ENCODE data around the gene HDDC3. TPM values are rescaled to one million over a fixed set of nuclear protein-coding genes. Genes with fewer than 3 reads are reported as not detected.
A peak's percentile ranks its signal among the peaks of the same experiment; 100 is the strongest.

HDDC3 gene
- total and polyA plus RNA-seq, 9 of the 15 experiments (the other 6 are each of a cell fraction or from before 2014, with no cell fraction given): 14.9 to 55.8 (median 36.9) TPM

DNA sequence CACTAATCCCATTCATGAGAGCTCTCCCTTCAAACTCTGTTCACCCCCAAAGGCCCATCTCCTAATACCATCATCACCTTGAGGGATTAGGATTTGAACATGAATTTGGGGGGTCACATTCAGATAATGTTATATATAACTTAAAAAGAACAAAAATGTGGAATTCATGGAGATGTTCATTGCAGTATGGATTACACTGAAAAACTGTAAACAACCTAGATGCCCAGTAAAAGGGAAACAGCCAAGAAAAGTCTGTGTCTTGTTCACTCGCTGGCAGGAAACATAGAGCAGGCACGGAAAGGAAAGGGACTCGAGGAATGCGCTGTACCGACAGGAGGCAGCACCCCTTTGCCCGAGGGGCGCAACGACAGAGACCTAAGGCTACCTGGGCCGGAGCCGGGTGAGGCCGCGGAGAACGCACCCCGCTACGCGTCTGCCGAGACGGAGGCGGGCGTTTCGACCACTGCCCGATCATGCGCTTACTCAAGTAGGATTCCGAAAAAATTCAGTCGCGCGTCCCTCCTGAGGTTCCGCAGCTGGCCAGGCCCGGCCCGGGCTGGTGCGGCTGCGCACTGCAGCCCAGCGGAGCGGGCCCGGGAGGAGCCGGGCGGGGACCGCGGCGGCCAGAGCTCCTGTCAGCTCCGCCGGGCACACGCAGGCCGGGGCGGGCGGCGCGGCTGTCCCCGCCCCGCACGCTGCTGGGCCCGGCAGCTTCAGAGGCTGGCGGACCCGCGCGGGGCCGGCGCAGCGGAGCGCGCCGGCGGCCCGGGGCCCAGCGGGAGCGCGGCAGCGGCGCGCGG lies 30.1 kb downstream of the HDDC3 start (continued):
- TF ChIP-seq, protein P1, sequence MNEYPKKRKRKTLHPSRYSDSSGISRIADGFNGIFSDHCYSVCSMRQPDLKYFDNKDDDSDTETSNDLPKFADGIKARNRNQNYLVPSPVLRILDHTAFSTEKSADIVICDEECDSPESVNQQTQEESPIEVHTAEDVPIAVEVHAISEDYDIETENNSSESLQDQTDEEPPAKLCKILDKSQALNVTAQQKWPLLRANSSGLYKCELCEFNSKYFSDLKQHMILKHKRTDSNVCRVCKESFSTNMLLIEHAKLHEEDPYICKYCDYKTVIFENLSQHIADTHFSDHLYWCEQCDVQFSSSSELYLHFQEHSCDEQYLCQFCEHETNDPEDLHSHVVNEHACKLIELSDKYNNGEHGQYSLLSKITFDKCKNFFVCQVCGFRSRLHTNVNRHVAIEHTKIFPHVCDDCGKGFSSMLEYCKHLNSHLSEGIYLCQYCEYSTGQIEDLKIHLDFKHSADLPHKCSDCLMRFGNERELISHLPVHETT (CRISPR knock-in tag; conservative IDR thresholded peaks at IDR 0.05 in 1 of 2, IDR thresholded peaks at IDR 0.05 in 1 of 2): peak in 1 of 2 experiments; percentile 67; a peak in 2 of 4 replicates
- TF ChIP-seq ZNF766 (CRISPR knock-in tag; conservative IDR thresholded peaks at IDR 0.05) (no peak), ZBED1 (IDR thresholded peaks at IDR 0.05) (no peak), GATAD2A (IDR thresholded peaks at IDR 0.05) (0 out of 2 replicates have a peak, but pooled peaks have one; percentile 29), CHD4 (IDR thresholded peaks at IDR 0.05; ENCODE audit: insufficient read depth, insufficient replicate concordance, low read depth, low read length, poor library complexity, severe bottlenecking) (no peak), ZNF143 (CRISPR knock-in tag; IDR thresholded peaks at IDR 0.05) (no peak), ZNF282 (CRISPR knock-in tag; IDR thresholded peaks at IDR 0.05) (no peak), RAD21 (CRISPR knock-in tag; conservative IDR thresholded peaks at IDR 0.05 in 1 of 2, IDR thresholded peaks at IDR 0.05 in 1 of 2) (peak in 1 of 2 experiments; percentile 45), PHB (CRISPR knock-in tag; IDR thresholded peaks at IDR 0.05) (0 out of 2 replicates have a peak, but pooled peaks have one; percentile 47), GATA2 (CRISPR knock-in tag; IDR thresholded peaks at IDR 0.05) (no peak), ZNF134 (CRISPR knock-in tag; conservative IDR thresholded peaks at IDR 0.05) (no peak), RNF2 (IDR thresholded peaks at IDR 0.05) (no peak)
- TF ChIP-seq, protein P2, sequence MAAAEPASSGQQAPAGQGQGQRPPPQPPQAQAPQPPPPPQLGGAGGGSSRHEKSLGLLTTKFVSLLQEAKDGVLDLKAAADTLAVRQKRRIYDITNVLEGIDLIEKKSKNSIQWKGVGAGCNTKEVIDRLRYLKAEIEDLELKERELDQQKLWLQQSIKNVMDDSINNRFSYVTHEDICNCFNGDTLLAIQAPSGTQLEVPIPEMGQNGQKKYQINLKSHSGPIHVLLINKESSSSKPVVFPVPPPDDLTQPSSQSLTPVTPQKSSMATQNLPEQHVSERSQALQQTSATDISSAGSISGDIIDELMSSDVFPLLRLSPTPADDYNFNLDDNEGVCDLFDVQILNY (CRISPR knock-in tag; IDR thresholded peaks at IDR 0.05): no peak
- TF ChIP-seq, protein P3, sequence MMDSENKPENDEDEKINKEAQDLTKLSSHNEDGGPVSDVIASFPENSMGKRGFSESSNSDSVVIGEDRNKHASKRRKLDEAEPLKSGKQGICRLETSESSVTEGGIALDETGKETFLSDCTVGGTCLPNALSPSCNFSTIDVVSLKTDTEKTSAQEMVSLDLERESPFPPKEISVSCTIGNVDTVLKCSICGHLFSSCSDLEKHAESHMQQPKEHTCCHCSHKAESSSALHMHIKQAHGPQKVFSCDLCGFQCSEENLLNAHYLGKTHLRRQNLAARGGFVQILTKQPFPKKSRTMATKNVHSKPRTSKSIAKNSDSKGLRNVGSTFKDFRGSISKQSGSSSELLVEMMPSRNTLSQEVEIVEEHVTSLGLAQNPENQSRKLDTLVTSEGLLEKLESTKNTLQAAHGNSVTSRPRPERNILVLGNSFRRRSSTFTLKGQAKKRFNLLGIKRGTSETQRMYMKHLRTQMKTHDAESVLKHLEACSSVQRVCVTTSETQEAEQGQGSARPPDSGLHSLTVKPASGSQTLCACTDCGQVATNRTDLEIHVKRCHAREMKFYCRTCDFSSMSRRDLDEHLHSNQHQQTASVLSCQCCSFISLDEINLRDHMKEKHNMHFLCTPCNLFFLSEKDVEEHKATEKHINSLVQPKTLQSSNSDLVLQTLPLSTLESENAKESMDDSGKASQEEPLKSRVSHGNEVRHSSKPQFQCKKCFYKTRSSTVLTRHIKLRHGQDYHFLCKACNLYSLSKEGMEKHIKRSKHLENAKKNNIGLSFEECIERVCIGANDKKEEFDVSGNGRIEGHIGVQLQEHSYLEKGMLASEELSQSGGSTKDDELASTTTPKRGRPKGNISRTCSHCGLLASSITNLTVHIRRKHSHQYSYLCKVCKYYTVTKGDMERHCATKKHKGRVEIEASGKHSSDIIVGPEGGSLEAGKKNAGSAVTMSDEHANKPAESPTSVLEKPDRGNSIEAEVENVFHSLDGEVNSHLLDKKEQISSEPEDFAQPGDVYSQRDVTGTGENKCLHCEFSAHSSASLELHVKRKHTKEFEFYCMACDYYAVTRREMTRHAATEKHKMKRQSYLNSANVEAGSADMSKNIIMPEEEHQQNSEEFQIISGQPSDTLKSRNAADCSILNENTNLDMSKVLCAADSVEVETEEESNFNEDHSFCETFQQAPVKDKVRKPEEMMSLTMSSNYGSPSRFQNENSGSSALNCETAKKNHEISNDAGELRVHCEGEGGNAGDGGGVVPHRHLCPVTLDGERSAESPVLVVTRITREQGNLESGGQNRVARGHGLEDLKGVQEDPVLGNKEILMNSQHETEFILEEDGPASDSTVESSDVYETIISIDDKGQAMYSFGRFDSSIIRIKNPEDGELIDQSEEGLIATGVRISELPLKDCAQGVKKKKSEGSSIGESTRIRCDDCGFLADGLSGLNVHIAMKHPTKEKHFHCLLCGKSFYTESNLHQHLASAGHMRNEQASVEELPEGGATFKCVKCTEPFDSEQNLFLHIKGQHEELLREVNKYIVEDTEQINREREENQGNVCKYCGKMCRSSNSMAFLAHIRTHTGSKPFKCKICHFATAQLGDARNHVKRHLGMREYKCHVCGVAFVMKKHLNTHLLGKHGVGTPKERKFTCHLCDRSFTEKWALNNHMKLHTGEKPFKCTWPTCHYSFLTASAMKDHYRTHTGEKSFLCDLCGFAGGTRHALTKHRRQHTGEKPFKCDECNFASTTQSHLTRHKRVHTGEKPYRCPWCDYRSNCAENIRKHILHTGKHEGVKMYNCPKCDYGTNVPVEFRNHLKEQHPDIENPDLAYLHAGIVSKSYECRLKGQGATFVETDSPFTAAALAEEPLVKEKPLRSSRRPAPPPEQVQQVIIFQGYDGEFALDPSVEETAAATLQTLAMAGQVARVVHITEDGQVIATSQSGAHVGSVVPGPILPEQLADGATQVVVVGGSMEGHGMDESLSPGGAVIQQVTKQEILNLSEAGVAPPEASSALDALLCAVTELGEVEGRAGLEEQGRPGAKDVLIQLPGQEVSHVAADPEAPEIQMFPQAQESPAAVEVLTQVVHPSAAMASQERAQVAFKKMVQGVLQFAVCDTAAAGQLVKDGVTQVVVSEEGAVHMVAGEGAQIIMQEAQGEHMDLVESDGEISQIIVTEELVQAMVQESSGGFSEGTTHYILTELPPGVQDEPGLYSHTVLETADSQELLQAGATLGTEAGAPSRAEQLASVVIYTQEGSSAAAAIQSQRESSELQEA (IDR thresholded peaks at IDR 0.05; ENCODE audit: low read depth): 0 out of 2 replicates have a peak, but pooled peaks have one; percentile 14
- TF ChIP-seq, protein P4, sequence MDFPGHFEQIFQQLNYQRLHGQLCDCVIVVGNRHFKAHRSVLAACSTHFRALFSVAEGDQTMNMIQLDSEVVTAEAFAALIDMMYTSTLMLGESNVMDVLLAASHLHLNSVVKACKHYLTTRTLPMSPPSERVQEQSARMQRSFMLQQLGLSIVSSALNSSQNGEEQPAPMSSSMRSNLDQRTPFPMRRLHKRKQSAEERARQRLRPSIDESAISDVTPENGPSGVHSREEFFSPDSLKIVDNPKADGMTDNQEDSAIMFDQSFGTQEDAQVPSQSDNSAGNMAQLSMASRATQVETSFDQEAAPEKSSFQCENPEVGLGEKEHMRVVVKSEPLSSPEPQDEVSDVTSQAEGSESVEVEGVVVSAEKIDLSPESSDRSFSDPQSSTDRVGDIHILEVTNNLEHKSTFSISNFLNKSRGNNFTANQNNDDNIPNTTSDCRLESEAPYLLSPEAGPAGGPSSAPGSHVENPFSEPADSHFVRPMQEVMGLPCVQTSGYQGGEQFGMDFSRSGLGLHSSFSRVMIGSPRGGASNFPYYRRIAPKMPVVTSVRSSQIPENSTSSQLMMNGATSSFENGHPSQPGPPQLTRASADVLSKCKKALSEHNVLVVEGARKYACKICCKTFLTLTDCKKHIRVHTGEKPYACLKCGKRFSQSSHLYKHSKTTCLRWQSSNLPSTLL (IDR thresholded peaks at IDR 0.05): no peak
